Measurements from ENCODE around the gene SLC30A3.

DNA sequence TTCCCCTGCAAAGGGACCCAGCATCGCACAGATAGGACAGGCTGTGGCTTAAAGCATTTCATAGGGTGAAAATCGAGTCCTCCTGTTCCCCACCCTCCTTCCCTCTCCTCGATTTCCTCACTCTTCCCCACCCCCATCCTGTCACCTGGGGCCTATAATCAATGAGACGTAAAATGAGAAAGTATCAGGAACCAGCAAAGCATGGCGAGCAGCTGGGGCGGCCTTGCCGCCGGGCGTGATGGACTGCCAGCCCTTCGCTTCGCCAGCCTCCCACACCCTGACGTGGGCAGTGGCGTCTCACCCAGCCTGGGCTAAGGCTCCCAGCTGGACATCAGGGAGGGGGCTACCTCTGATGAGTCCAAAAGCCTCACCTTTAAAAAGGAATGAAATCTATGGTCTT is 11.1 kb downstream of the SLC30A3 start:
- TF ChIP-seq, protein P1, sequence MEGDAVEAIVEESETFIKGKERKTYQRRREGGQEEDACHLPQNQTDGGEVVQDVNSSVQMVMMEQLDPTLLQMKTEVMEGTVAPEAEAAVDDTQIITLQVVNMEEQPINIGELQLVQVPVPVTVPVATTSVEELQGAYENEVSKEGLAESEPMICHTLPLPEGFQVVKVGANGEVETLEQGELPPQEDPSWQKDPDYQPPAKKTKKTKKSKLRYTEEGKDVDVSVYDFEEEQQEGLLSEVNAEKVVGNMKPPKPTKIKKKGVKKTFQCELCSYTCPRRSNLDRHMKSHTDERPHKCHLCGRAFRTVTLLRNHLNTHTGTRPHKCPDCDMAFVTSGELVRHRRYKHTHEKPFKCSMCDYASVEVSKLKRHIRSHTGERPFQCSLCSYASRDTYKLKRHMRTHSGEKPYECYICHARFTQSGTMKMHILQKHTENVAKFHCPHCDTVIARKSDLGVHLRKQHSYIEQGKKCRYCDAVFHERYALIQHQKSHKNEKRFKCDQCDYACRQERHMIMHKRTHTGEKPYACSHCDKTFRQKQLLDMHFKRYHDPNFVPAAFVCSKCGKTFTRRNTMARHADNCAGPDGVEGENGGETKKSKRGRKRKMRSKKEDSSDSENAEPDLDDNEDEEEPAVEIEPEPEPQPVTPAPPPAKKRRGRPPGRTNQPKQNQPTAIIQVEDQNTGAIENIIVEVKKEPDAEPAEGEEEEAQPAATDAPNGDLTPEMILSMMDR (IDR thresholded peaks at IDR 0.05): no peak
- no peak for TF ChIP-seq POLR2A (IDR thresholded peaks at IDR 0.05)

All from stomach (tissue), 4 donors.